Stimulated activated CD4-positive, alpha-beta T cell treated with anti-CD3 and anti-CD28 coated beads, Interleukin-12 subunit alpha, Interleukin-12 subunit beta, amount 100 ng/mL, for 24 hours (primary cell): ENCODE measurements around the gene COQ5.
"Not testable (repeated sequence)": the region's sequence is repeated elsewhere in the genome, so short reads cannot be mapped to it uniquely, and the experiment has no call there.

ENCODE experiments used
- DNase-seq, 2 experiments: peaks; one replicate each; pipeline ENCODE4 v3.0.0-alpha.2; 2020; ENCODE audit warnings: low read depth in 2 of 2

Gene COQ5

GRCh38 chr12:120529641-120530417 lies 871 bp upstream of the COQ5 start:
- no peak for DNase-seq

- DNase-seq, result no peak
Measured at GRCh38 chr12:120522568-120522967, 6.4 kb downstream of the COQ5 start.

- DNase-seq, result not testable (repeated sequence)
Measured at GRCh38 chr12:120519324-120519723, 9.6 kb downstream of the COQ5 start.

GRCh38 chr12:120515496-120515895 lies 13.5 kb downstream of the COQ5 start:
- no peak for DNase-seq

- DNase-seq, result no peak
Measured at GRCh38 chr12:120514002-120514401, 15.0 kb downstream of the COQ5 start.

- DNase-seq, result no peak
Measured at GRCh38 chr12:120508537-120508936, 20.4 kb downstream of the COQ5 start.

GRCh38 chr12:120504587-120504986 lies 24.4 kb downstream of the COQ5 start:
- no peak for DNase-seq

GRCh38 chr12:120500581-120500980 lies 28.4 kb downstream of the COQ5 start:
- no peak for DNase-seq

- DNase-seq, result no peak
Measured at GRCh38 chr12:120498870-120499515, 30.0 kb downstream of the COQ5 start.

GRCh38 chr12:120497524-120498150 lies 31.3 kb downstream of the COQ5 start:
- no peak for DNase-seq

- DNase-seq, result peak; percentile 7 to 37
Measured at GRCh38 chr12:120496413-120497340, 32.3 kb downstream of the COQ5 start.

- peak; percentile 96 to 98 for DNase-seq
Measured at GRCh38 chr12:120495731-120496412, 33.1 kb downstream of the COQ5 start, which contains the start of gene DYNLL1. TSS of gene DYNLL1 (plus strand) at chr12:120496113. CDS start at chr12:120496422, 309 bp downstream.

GRCh38 chr12:120495186-120495730 lies 33.7 kb downstream of the COQ5 start:
- no peak for DNase-seq

- no peak for DNase-seq
Measured at GRCh38 chr12:120490833-120491512, 38.0 kb downstream of the COQ5 start.

GRCh38 chr12:120490325-120490724 lies 38.6 kb downstream of the COQ5 start:
- DNase-seq, result no peak

- DNase-seq, result no peak
Measured at GRCh38 chr12:120489018-120489417, 39.9 kb downstream of the COQ5 start.

GRCh38 chr12:120488057-120488640 lies 40.8 kb downstream of the COQ5 start:
- DNase-seq, result no peak

- not testable (repeated sequence) for DNase-seq
Measured at GRCh38 chr12:120487552-120487951, 41.4 kb downstream of the COQ5 start.

- DNase-seq, result no peak
Measured at GRCh38 chr12:120485961-120486881, 42.7 kb downstream of the COQ5 start.
